Loucy (cell line): ENCODE results near the gene SEC24A.

Source experiments
- H2AFZ ChIP-seq: fragments of 200-600 bp; sonication (generic); 2 replicates; pipeline ENCODE4 v1.6.0; 2016; ENCODE audit warnings: antibody characterized with exemption, mild to moderate bottlenecking, low read length, moderate library complexity
- H3F3A ChIP-seq: fragments of 200-600 bp; 2 replicates; pipeline ENCODE4 v1.6.0; 2016; ENCODE audit warnings: antibody characterized with exemption, low read depth, mild to moderate bottlenecking
- H3K27me3 ChIP-seq: fragments of 200-600 bp; sonication (generic); 2 replicates; pipeline ENCODE4 v1.6.1; 2014; ENCODE audit warnings: low read length, mild to moderate bottlenecking; ENCODE audit not compliant: insufficient read depth, poor library complexity, severe bottlenecking
- H3K36me3 ChIP-seq: fragments of 200-600 bp; sonication (generic); 2 replicates; pipeline ENCODE4 v1.6.1; 2016; ENCODE audit warnings: low read length; ENCODE audit not compliant: insufficient read depth
- H3K4me1 ChIP-seq: fragments of 200-600 bp; sonication (generic); 2 replicates; pipeline ENCODE4 v1.5.1; 2014; ENCODE audit warnings: low read length, mild to moderate bottlenecking; ENCODE audit not compliant: insufficient read depth, poor library complexity, severe bottlenecking
- H3K4me2 ChIP-seq: fragments of 200-600 bp; sonication (generic); 2 replicates; pipeline ENCODE4 v1.6.0; 2014; ENCODE audit warnings: antibody characterized with exemption, low read length, low read depth, mild to moderate bottlenecking; ENCODE audit not compliant: poor library complexity, severe bottlenecking
- H3K4me3 ChIP-seq: fragments of 200-600 bp; sonication (generic); 2 replicates; pipeline ENCODE4 v1.5.1; 2014; ENCODE audit warnings: low read length, mild to moderate bottlenecking, mixed read lengths; ENCODE audit not compliant: poor library complexity, severe bottlenecking
- H3K79me2 ChIP-seq: fragments of 200-600 bp; sonication (generic); 2 replicates; pipeline ENCODE4 v1.6.1; 2014; ENCODE audit warnings: low read length; ENCODE audit not compliant: insufficient read depth
- H3K9ac ChIP-seq: fragments of 200-600 bp; sonication (generic); 2 replicates; pipeline ENCODE4 v1.6.0; 2014; ENCODE audit warnings: mild to moderate bottlenecking, low read depth, low read length, moderate library complexity; ENCODE audit not compliant: poor library complexity, severe bottlenecking
- H3K9me2 ChIP-seq: fragments of 200-600 bp; sonication (generic); replicated peaks from 2 replicates; pipeline ENCODE4 v1.6.1; 2016; ENCODE audit warnings: low read depth, low read length, mixed read lengths
- H3K9me3 ChIP-seq: fragments of 200-600 bp; sonication (generic); 2 replicates; pipeline ENCODE4 v1.6.1; 2014; ENCODE audit warnings: mild to moderate bottlenecking, antibody characterized with exemption, low read length, low read depth; ENCODE audit not compliant: insufficient read depth
- H4K20me1 ChIP-seq: fragments of 200-600 bp; sonication (generic); 2 replicates; pipeline ENCODE4 v1.6.0; 2014; ENCODE audit warnings: antibody characterized with exemption, low read length, mild to moderate bottlenecking; ENCODE audit not compliant: insufficient read depth, poor library complexity, severe bottlenecking
- CTCF ChIP-seq: fragments of 200-600 bp; sonication (generic); conservative IDR thresholded peaks from 2 replicates; pipeline ENCODE4 v1.5.1; 2014; ENCODE audit warnings: mild to moderate bottlenecking, antibody characterized with exemption, low read length
- EZH2phosphoT487 ChIP-seq: fragments of 200-600 bp; IDR thresholded peaks from 2 replicates; pipeline ENCODE4 v1.6.1; 2018; ENCODE audit warnings: antibody characterized with exemption, mild to moderate bottlenecking, moderate library complexity, borderline replicate concordance

Gene SEC24A

GRCh38 chr5:134741052-134741451, 92.5 kb downstream of the SEC24A start:
- no peaks in the 10 kb centered on the region for H3F3A ChIP-seq
- H4K20me1 ChIP-seq = peaks cover 17% of the 10 kb centered on the region
- peak overlapping the region; percentile 32 for H3K4me3 ChIP-seq
- H3K9ac ChIP-seq = peak overlapping the region; percentile 74
- peaks cover 8% of the 10 kb centered on the region for H3K4me1 ChIP-seq
- TF ChIP-seq EZH2phosphoT487 = no peak
- no peaks in the 10 kb centered on the region for H3K9me3 ChIP-seq
- no peak overlapping the region for H2AFZ ChIP-seq
- no peaks in the 10 kb centered on the region for H3K9me2 ChIP-seq
- H3K4me2 ChIP-seq = peak overlapping the region; percentile 75
- no peaks in the 10 kb centered on the region for H3K27me3 ChIP-seq
- H3K79me2 ChIP-seq = peaks cover 30% of the 10 kb centered on the region
- no peaks in the 10 kb centered on the region for H3K36me3 ChIP-seq

GRCh38 chr5:134742134-134742533, 93.5 kb downstream of the SEC24A start:
- H3K9me2 ChIP-seq = no peaks in the 10 kb centered on the region
- TF ChIP-seq EZH2phosphoT487 = no peak
- TF ChIP-seq CTCF = no peak
- H3K79me2 ChIP-seq = peaks cover 30% of the 10 kb centered on the region
- H3F3A ChIP-seq = no peaks in the 10 kb centered on the region
- no peak overlapping the region for H3K4me2 ChIP-seq
- H3K4me1 ChIP-seq = peaks cover 8% of the 10 kb centered on the region
- H2AFZ ChIP-seq = no peak overlapping the region
- H4K20me1 ChIP-seq = peaks cover 17% of the 10 kb centered on the region
- no peak overlapping the region for H3K9ac ChIP-seq
- H3K36me3 ChIP-seq = no peaks in the 10 kb centered on the region
- H3K27me3 ChIP-seq = no peaks in the 10 kb centered on the region
- no peaks in the 10 kb centered on the region for H3K9me3 ChIP-seq
- H3K4me3 ChIP-seq = no peak overlapping the region

GRCh38 chr5:134749415-134749814, 100.8 kb downstream of the SEC24A start:
- H3K9ac ChIP-seq = no peak overlapping the region
- TF ChIP-seq EZH2phosphoT487 = no peak
- TF ChIP-seq CTCF = no peak
- no peaks in the 10 kb centered on the region for H3K27me3 ChIP-seq
- H3K9me3 ChIP-seq = no peaks in the 10 kb centered on the region
- no peaks in the 10 kb centered on the region for H3K36me3 ChIP-seq
- H2AFZ ChIP-seq = no peak overlapping the region
- no peaks in the 10 kb centered on the region for H3K4me1 ChIP-seq
- H3K4me3 ChIP-seq = no peak overlapping the region
- H3K4me2 ChIP-seq = no peak overlapping the region
- H4K20me1 ChIP-seq = no peaks in the 10 kb centered on the region
- H3K9me2 ChIP-seq = no peaks in the 10 kb centered on the region
- no peaks in the 10 kb centered on the region for H3F3A ChIP-seq
- no peaks in the 10 kb centered on the region for H3K79me2 ChIP-seq

- Histone ChIP-seq H3K4me2 (peak overlapping the region; percentile 76), H3K4me3 (peak overlapping the region; percentile 93), H3K4me1 (peaks cover 9% of the 10 kb centered on the region), H2AFZ (peak overlapping the region; percentile 98), H3K36me3 (no peaks in the 10 kb centered on the region), H3K9ac (peak overlapping the region; percentile 84), H4K20me1 (peaks cover 16% of the 10 kb centered on the region), H3F3A (no peaks in the 10 kb centered on the region), H3K9me3 (no peaks in the 10 kb centered on the region), H3K9me2 (no peaks in the 10 kb centered on the region), H3K27me3 (no peaks in the 10 kb centered on the region), H3K79me2 (peaks cover 38% of the 10 kb centered on the region)
- no peak for TF ChIP-seq EZH2phosphoT487
- no peak for TF ChIP-seq CTCF
These were observed 109.6 kb downstream of the SEC24A start for GRCh38 chr5:134758176-134758503.
